HEK293 (cell line): Measurements from ENCODE around the gene PIK3R5.
"Not testable (repeated sequence)": the region's sequence is repeated elsewhere in the genome, so short reads cannot be mapped to it uniquely, and the experiment has no call there.

ENCODE experiments used
- CTCF ChIA-PET: fragments of 350-600 bp; formaldehyde crosslinking; extraction: SDS; loops from one replicate; lab custom pipeline; 2021; ENCODE audit warnings: antibody characterized with exemption; lab: Yijun Ruan, JAX
- POLR2A ChIA-PET: fragments of 300-600 bp; formaldehyde crosslinking; extraction: SDS; loops from one replicate; lab custom pipeline; 2020; ENCODE audit warnings: antibody characterized with exemption, inconsistent platforms; lab: Yijun Ruan, JAX
- H3K27ac ChIP-seq: fragments of 200-500 bp; sonication (Bioruptor generic); 2 replicates; pipeline ENCODE4 v1.5.1; 2014; ENCODE audit warnings: low read depth, low read length, control low read depth, inconsistent platforms; ENCODE audit errors: extremely low read depth
- H3K36me3 ChIP-seq, 2 experiments: fragments of 200-500 bp in 1 of 2; sonication (Bioruptor generic) in 1 of 2; 1 replicate in 1 of 2; 2 replicates in 1 of 2; pipeline ENCODE4 v1.5.1; 2014 to 2017; ENCODE audit warnings: inconsistent platforms in 2 of 2, low read length in 2 of 2; ENCODE audit not compliant: control insufficient read depth in 2 of 2, insufficient read depth in 1 of 2
- H3K4me1 ChIP-seq: fragments of 200-500 bp; sonication (Bioruptor generic); 2 replicates; pipeline ENCODE4 v1.5.1; 2014; ENCODE audit warnings: mild to moderate bottlenecking, low read length, inconsistent platforms; ENCODE audit not compliant: control insufficient read depth, insufficient read depth
- H3K4me3 ChIP-seq: 2 replicates; pipeline ENCODE4 v1.5.1; 2011; ENCODE audit warnings: low read depth, mild to moderate bottlenecking, control low read depth, low read length, moderate library complexity
- H3K9me3 ChIP-seq: fragments of 200-500 bp; sonication (Bioruptor generic); 2 replicates; pipeline ENCODE4 v1.5.1; 2014; ENCODE audit warnings: low read depth, low read length, inconsistent platforms; ENCODE audit not compliant: control insufficient read depth, insufficient read depth
- GLI4 ChIP-seq: fragments of 450-650 bp; formaldehyde crosslinking; IDR thresholded peaks from 2 replicates; pipeline ENCODE4 v1.5.1; 2016; ENCODE audit warnings: missing biosample characterization, missing genetic modification characterization
- HIC1 ChIP-seq: fragments of 450-650 bp; formaldehyde crosslinking; IDR thresholded peaks from 2 replicates; pipeline ENCODE4 v1.5.1; 2016; ENCODE audit warnings: missing biosample characterization, missing genetic modification characterization
- KLF9 ChIP-seq: fragments of 450-650 bp; formaldehyde crosslinking; IDR thresholded peaks from 2 replicates; pipeline ENCODE4 v1.5.1; 2016; ENCODE audit warnings: missing biosample characterization, missing genetic modification characterization, low read depth
- PBX3 ChIP-seq: sonication (generic); formaldehyde crosslinking; IDR thresholded peaks from 2 replicates; pipeline ENCODE4 v1.8.1; 2022; ENCODE audit warnings: mild to moderate bottlenecking, moderate library complexity, missing genetic modification reagents
- PRDM10 ChIP-seq: fragments of 450-650 bp; formaldehyde crosslinking; IDR thresholded peaks from 2 replicates; pipeline ENCODE4 v1.5.1; 2016; ENCODE audit warnings: missing biosample characterization, missing genetic modification characterization
- PRDM4 ChIP-seq: fragments of 450-650 bp; formaldehyde crosslinking; IDR thresholded peaks from 2 replicates; pipeline ENCODE4 v1.5.1; 2017; ENCODE audit warnings: missing biosample characterization, missing genetic modification characterization
- SETDB1 ChIP-seq: IDR thresholded peaks from one replicate; pipeline ENCODE4 v1.6.1; 2017; ENCODE audit warnings: mild to moderate bottlenecking, low read length, moderate library complexity, mixed read lengths; ENCODE audit not compliant: insufficient read length
- SP2 ChIP-seq: fragments of 450-650 bp; formaldehyde crosslinking; IDR thresholded peaks from 2 replicates; pipeline ENCODE4 v1.5.1; 2016; ENCODE audit warnings: missing biosample characterization, missing genetic modification characterization
- SP3 ChIP-seq: fragments of 450-650 bp; formaldehyde crosslinking; IDR thresholded peaks from 2 replicates; pipeline ENCODE4 v1.5.1; 2016; ENCODE audit warnings: missing biosample characterization, missing genetic modification characterization
- ZBTB6 ChIP-seq: fragments of 450-650 bp; formaldehyde crosslinking; IDR thresholded peaks from 2 replicates; pipeline ENCODE4 v1.5.1; 2017; ENCODE audit warnings: missing biosample characterization, missing genetic modification characterization
- ZNF362 ChIP-seq: fragments of 450-650 bp; formaldehyde crosslinking; IDR thresholded peaks from 2 replicates; pipeline ENCODE4 v1.5.1; 2016; ENCODE audit warnings: missing biosample characterization, missing genetic modification characterization
- ZNF843 ChIP-seq: fragments of 450-650 bp; formaldehyde crosslinking; IDR thresholded peaks from 2 replicates; pipeline ENCODE4 v1.5.1; 2016; ENCODE audit warnings: missing biosample characterization, missing genetic modification characterization

The PIK3R5 gene

GRCh38 chr17:8988263-8988935 is 22.9 kb upstream of the PIK3R5 start:
- POLR2A ChIA-PET, H3K4me3 ChIP-seq, H3K36me3 ChIP-seq: not testable (repeated sequence)
- CTCF ChIA-PET, result interaction anchor here (0.7 to 1.5 kb wide), 3 partner anchors 9 to 262 kb away, joined by 3 to 4 read pairs (median 3); no protein-coding TSS in a partner anchor
- TF ChIP-seq SETDB1, result peak; percentile 38
- TF ChIP-seq, all 188 proteins: peak for 1; not testable (repeated sequence) for 187
- not testable (repeated sequence) for H3K27ac ChIP-seq, H3K4me1 ChIP-seq, H3K9me3 ChIP-seq

GRCh38 chr17:8986295-8986694 is 20.8 kb upstream of the PIK3R5 start:
- H3K36me3 ChIP-seq, result no peaks in the 10 kb centered on the region
- H3K9me3 ChIP-seq, result no peaks in the 10 kb centered on the region
- CTCF ChIA-PET, result interaction anchor here (0.6 to 1.5 kb wide), 3 partner anchors 10 to 569 kb away, joined by 3 to 7 read pairs (median 3); no protein-coding TSS in a partner anchor
- H3K4me1 ChIP-seq, result no peaks in the 10 kb centered on the region
- H3K4me3 ChIP-seq, result no peak overlapping the region
- POLR2A ChIA-PET, result no interaction called here
- no peak overlapping the region for H3K27ac ChIP-seq
- TF ChIP-seq GLI4 (no peak), SP3 (no peak), KLF9 (no peak), ZBTB6 (no peak), ZNF362 (no peak), ZNF843 (tag by site-specific recombination) (no peak), SETDB1 (no peak), HIC1 (tag by site-specific recombination) (no peak), SP2 (no peak), PRDM10 (no peak), PRDM4 (no peak), PBX3 (CRISPR knock-in tag) (no peak)
